ENCODE data around the gene LAMA4. TPM values are rescaled to one million over a fixed set of nuclear protein-coding genes. Genes with fewer than 3 reads are reported as not detected.

The LAMA4 gene
- total and polyA plus RNA-seq, 4 donors, result 2.1 to 6.0 (median 3.5) TPM

DNA sequence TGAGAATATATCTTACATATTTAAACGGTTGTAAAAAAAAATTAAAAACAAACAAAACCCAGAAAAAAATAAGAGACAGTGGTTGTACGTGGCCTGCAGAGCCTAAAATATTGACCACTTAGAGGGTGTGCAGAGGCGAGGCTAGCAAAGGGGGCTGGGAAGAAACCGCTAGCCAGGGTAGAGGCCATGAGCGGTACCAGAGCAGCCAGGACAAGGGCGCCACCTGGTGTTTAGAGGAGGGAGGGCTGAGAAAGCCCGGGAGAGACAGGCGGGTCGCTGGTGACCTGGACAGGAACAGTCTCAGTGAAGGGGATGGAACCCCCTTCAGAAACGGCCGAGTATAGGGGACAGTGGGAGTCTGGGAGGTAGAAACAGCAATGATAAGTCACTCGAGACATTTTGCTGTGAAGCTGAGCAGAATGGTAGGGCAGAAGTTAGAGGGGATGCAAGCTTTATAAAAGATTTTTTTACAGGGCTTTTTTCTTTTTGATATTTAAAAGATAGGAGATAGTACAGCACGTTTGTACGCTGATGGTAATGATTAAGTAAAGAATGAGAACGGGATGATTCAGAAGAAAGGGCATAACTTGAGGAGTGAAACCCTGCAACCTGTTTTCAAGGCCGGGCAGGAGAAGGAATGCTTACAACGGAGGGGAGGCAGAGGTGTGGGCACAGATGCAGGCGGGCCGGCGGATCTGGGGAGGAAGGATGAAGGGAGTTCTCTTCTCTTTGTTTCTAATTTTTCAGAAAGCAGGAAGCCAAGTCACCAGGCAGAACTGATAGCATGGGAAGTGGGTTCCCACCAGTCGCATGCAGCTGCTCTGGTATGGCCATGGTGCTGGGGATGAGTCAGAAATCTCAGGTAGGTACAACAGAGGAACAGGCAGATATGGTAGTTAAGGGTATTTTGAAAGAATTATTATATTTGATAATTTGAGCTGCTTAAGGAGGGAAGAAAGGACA is 90.8 kb downstream of the LAMA4 start:
- Histone ChIP-seq H3K4me3 (ENCODE audit: low read depth in 1 of 3, low read length in 3 of 3) (no peak overlapping the region), H3K36me3 (ENCODE audit: control insufficient read depth in 4 of 4, insufficient read depth in 3 of 4, low read depth in 1 of 4, low read length in 3 of 4) (no peaks in the 10 kb centered on the region), H3K9me3 (ENCODE audit: control insufficient read depth in 4 of 4, low read length in 3 of 4) (no peaks in the 10 kb centered on the region), H3K27me3 (ENCODE audit: control insufficient read depth in 4 of 4, insufficient read depth in 4 of 4, low read length in 3 of 4) (no peaks in the 10 kb centered on the region), H3K9ac (ENCODE audit: low read depth in 1 of 2, low read length in 2 of 2) (no peak overlapping the region), H3K27ac (ENCODE audit: low read depth in 1 of 2, low read length in 2 of 2) (no peak overlapping the region), H3K4me1 (ENCODE audit: control insufficient read depth in 4 of 4, insufficient read depth in 4 of 4, low read length in 3 of 4) (peaks cover 0 to 3% (median 0%) of the 10 kb centered on the region in 4 donors)
- WGBS, result 26% methylated on average over 21 of the region's 21 CpGs
- TF ChIP-seq, protein P1, sequence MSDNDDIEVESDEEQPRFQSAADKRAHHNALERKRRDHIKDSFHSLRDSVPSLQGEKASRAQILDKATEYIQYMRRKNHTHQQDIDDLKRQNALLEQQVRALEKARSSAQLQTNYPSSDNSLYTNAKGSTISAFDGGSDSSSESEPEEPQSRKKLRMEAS (IDR thresholded peaks at IDR 0.05), result no peak
- TF ChIP-seq, protein P2, sequence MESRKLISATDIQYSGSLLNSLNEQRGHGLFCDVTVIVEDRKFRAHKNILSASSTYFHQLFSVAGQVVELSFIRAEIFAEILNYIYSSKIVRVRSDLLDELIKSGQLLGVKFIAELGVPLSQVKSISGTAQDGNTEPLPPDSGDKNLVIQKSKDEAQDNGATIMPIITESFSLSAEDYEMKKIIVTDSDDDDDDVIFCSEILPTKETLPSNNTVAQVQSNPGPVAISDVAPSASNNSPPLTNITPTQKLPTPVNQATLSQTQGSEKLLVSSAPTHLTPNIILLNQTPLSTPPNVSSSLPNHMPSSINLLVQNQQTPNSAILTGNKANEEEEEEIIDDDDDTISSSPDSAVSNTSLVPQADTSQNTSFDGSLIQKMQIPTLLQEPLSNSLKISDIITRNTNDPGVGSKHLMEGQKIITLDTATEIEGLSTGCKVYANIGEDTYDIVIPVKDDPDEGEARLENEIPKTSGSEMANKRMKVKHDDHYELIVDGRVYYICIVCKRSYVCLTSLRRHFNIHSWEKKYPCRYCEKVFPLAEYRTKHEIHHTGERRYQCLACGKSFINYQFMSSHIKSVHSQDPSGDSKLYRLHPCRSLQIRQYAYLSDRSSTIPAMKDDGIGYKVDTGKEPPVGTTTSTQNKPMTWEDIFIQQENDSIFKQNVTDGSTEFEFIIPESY (IDR thresholded peaks at IDR 0.05), result no peak
- TF ChIP-seq RAD21 (IDR thresholded peaks at IDR 0.05) (peak; percentile 97 to 98), HNF4G (IDR thresholded peaks at IDR 0.05) (no peak), FOXA1 (IDR thresholded peaks at IDR 0.05) (no peak), JUND (IDR thresholded peaks at IDR 0.05) (no peak), RXRA (IDR thresholded peaks at IDR 0.05) (peak in 1 of 2 donors; percentile 32)
- TF ChIP-seq, protein P3, sequence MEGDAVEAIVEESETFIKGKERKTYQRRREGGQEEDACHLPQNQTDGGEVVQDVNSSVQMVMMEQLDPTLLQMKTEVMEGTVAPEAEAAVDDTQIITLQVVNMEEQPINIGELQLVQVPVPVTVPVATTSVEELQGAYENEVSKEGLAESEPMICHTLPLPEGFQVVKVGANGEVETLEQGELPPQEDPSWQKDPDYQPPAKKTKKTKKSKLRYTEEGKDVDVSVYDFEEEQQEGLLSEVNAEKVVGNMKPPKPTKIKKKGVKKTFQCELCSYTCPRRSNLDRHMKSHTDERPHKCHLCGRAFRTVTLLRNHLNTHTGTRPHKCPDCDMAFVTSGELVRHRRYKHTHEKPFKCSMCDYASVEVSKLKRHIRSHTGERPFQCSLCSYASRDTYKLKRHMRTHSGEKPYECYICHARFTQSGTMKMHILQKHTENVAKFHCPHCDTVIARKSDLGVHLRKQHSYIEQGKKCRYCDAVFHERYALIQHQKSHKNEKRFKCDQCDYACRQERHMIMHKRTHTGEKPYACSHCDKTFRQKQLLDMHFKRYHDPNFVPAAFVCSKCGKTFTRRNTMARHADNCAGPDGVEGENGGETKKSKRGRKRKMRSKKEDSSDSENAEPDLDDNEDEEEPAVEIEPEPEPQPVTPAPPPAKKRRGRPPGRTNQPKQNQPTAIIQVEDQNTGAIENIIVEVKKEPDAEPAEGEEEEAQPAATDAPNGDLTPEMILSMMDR (IDR thresholded peaks at IDR 0.05; ENCODE audit: low read depth, low read length, missing input control), result peak; percentile 89
- DNase-seq (ENCODE audit: low spot score), result peak; percentile 81

DNA sequence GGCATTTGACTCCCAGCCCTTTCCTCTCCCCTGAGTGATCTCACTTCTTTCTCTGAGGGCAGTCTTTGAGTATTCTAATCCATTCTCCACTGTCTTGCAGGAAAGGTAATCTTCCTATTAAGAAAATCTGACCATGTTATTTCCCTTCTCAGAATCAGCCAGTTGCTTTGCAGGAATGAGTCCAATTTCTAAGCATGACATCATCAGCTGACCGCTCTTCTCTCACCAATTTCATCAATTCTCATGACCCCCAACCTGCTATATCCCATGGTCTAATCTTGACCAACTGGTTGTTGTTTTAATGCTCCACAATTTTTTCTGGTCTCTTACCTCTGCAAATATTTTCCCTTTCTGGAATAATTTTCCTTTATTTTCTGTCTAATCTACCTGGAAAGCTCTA is 93.6 kb downstream of the LAMA4 start:
- no peaks in the 10 kb centered on the region for H3K9me3 ChIP-seq (ENCODE audit: control insufficient read depth in 4 of 4, low read length in 3 of 4)
- no peak overlapping the region for H3K27ac ChIP-seq (ENCODE audit: low read depth in 1 of 2, low read length in 2 of 2)
- H3K9ac ChIP-seq (ENCODE audit: low read depth in 1 of 2, low read length in 2 of 2), result no peak overlapping the region
- H3K27me3 ChIP-seq (ENCODE audit: control insufficient read depth in 4 of 4, insufficient read depth in 4 of 4, low read length in 3 of 4), result no peaks in the 10 kb centered on the region
- H3K4me3 ChIP-seq (ENCODE audit: low read depth in 1 of 3, low read length in 3 of 3), result no peak overlapping the region
- DNase-seq (ENCODE audit: low spot score), result no peak
- peaks cover 0 to 3% (median 0%) of the 10 kb centered on the region in 4 donors for H3K4me1 ChIP-seq (ENCODE audit: control insufficient read depth in 4 of 4, insufficient read depth in 4 of 4, low read length in 3 of 4)
- TF ChIP-seq RXRA (IDR thresholded peaks at IDR 0.05) (no peak), FOXA2 (IDR thresholded peaks at IDR 0.05) (no peak), EGR1 (IDR thresholded peaks at IDR 0.05; ENCODE audit: low read depth in 2 of 2) (no peak), JUND (IDR thresholded peaks at IDR 0.05) (no peak), HNF4G (IDR thresholded peaks at IDR 0.05) (no peak)
- TF ChIP-seq, protein P1 (IDR thresholded peaks at IDR 0.05), result no peak
- TF ChIP-seq, protein P4, sequence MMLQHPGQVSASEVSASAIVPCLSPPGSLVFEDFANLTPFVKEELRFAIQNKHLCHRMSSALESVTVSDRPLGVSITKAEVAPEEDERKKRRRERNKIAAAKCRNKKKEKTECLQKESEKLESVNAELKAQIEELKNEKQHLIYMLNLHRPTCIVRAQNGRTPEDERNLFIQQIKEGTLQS (IDR thresholded peaks at IDR 0.05), result no peak
- TF ChIP-seq, protein P2 (IDR thresholded peaks at IDR 0.05), result no peak
- WGBS, result 90% methylated on average over 1 of the region's 1 CpG
- H3K36me3 ChIP-seq (ENCODE audit: control insufficient read depth in 4 of 4, insufficient read depth in 3 of 4, low read depth in 1 of 4, low read length in 3 of 4), result no peaks in the 10 kb centered on the region

Data from liver (tissue), 9 donors.